GM12878 (cell line): ENCODE measurements around the gene TRAF2. TPM values are rescaled to one million over a fixed set of nuclear protein-coding genes. Genes with fewer than 3 reads are reported as not detected.

ENCODE experiments used
- ATAC-seq: fragments of 200-7000 bp; cut with Tn5 transposase; 3 replicates; pipeline ENCODE4 v1.9.1; 2020; ENCODE audit warnings: mild to moderate bottlenecking, moderate library complexity
- BruUV-seq: library from RNA; stranded (reverse); fragments of 400-500 nt; replicated peaks from 2 replicates; lab custom pipeline; 2021; lab: Mats Ljungman, UMichigan
- CTCF ChIA-PET: fragments of 300-600 bp; sonication (Branson Sonifier 250); formaldehyde crosslinking; extraction: SDS; loops from one replicate; lab custom pipeline; 2021; ENCODE audit warnings: inconsistent platforms; lab: Yijun Ruan, JAX
- POLR2A ChIA-PET: fragments of 350-600 bp; formaldehyde crosslinking; extraction: SDS; loops from one replicate; lab custom pipeline; 2021; ENCODE audit warnings: inconsistent platforms; lab: Charles Lee
- RAD21 ChIA-PET: fragments of 300-600 bp; sonication (Branson Sonifier 250); formaldehyde crosslinking; loops from one replicate; lab custom pipeline; 2023; ENCODE audit warnings: antibody characterized with exemption; ENCODE audit not compliant: unreplicated experiment; lab: Charles Lee
- SMC1A ChIA-PET: fragments of 300-600 bp; sonication (Branson Sonifier 250); formaldehyde crosslinking; loops from one replicate; lab custom pipeline; 2023; ENCODE audit not compliant: unreplicated experiment, uncharacterized antibody; lab: Charles Lee
- DNase-seq: peaks from one replicate; pipeline ENCODE4 v3.0.0-alpha.2; 2011; ENCODE audit warnings: low read depth, low spot score
- FAIRE-seq: peaks from 3 replicates; lab custom pipeline; 2011; peaks lifted over from hg19 to GRCh38; lab: Jason Lieb, UNC
- H2AFZ ChIP-seq: 2 replicates; pipeline ENCODE4 v1.6.0; 2011; ENCODE audit warnings: low read depth, low read length, control low read depth; ENCODE audit not compliant: control insufficient read depth
- H3K27ac ChIP-seq: 2 replicates; pipeline ENCODE4 v1.5.1; 2011; ENCODE audit warnings: control low read depth; ENCODE audit not compliant: control insufficient read depth, insufficient read depth
- H3K27me3 ChIP-seq, 2 experiments: replicated peaks in 1 of 2; 2 replicates each; pipeline versions ENCODE4 v1.6.0 to v1.6.1; 2011; ENCODE audit warnings: low read length in 1 of 2; ENCODE audit not compliant: control insufficient read depth in 2 of 2, insufficient read depth in 2 of 2
- H3K36me3 ChIP-seq, 2 experiments: 2 replicates each; pipeline ENCODE4 v1.5.1; 2011; ENCODE audit warnings: low read length in 1 of 2; ENCODE audit not compliant: control insufficient read depth in 2 of 2, insufficient read depth in 2 of 2
- H3K4me1 ChIP-seq: 2 replicates; pipeline ENCODE4 v1.6.1; 2011; ENCODE audit warnings: mild to moderate bottlenecking, low read length, moderate library complexity, mixed read lengths; ENCODE audit not compliant: control insufficient read depth, insufficient read depth
- H3K4me2 ChIP-seq: 2 replicates; pipeline ENCODE4 v1.6.0; 2011; ENCODE audit warnings: control low read depth; ENCODE audit not compliant: control insufficient read depth, insufficient read depth
- H3K4me3 ChIP-seq: fragments of 200-600 bp; sonication (generic); 2 replicates; pipeline ENCODE4 v1.5.1; 2016
- H3K79me2 ChIP-seq: 2 replicates; pipeline ENCODE4 v1.6.0; 2011; ENCODE audit warnings: low read length; ENCODE audit not compliant: control insufficient read depth, insufficient read depth
- H3K9ac ChIP-seq: 2 replicates; pipeline ENCODE4 v1.8.0; 2011; ENCODE audit warnings: low read length, control low read depth, mixed read lengths; ENCODE audit not compliant: control insufficient read depth, insufficient read depth
- H3K9me3 ChIP-seq: replicated peaks from 3 replicates; pipeline ENCODE4 v1.5.1; 2011; ENCODE audit warnings: mild to moderate bottlenecking, low read length; ENCODE audit not compliant: control insufficient read depth, insufficient read depth
- H4K20me1 ChIP-seq: 2 replicates; pipeline ENCODE4 v1.6.0; 2011; ENCODE audit not compliant: control insufficient read depth, insufficient read depth
- DPF2 ChIP-seq: fragments of 450-650 bp; IDR thresholded peaks from 2 replicates; pipeline ENCODE4 v1.6.1; 2017; ENCODE audit warnings: mild to moderate bottlenecking
- E2F8 ChIP-seq: fragments of 450-650 bp; IDR thresholded peaks from 2 replicates; pipeline ENCODE4 v1.6.1; 2018; ENCODE audit warnings: mild to moderate bottlenecking, low read depth, moderate library complexity; ENCODE audit not compliant: partially characterized antibody
- LARP7 ChIP-seq: fragments of 450-650 bp; IDR thresholded peaks from 2 replicates; pipeline ENCODE4 v1.6.1; 2017; ENCODE audit warnings: mild to moderate bottlenecking
- NR2F1 ChIP-seq: fragments of 450-650 bp; conservative IDR thresholded peaks from 2 replicates; pipeline ENCODE4 v1.6.1; 2017; ENCODE audit warnings: mild to moderate bottlenecking
- SMAD5 ChIP-seq: IDR thresholded peaks from 2 replicates; pipeline ENCODE4 v1.6.1; 2016; ENCODE audit warnings: antibody characterized with exemption, low read depth
- STAT3 ChIP-seq: IDR thresholded peaks from 2 replicates; pipeline ENCODE4 v1.6.1; 2011; ENCODE audit warnings: low read depth, low read length, improper control_type of control experiment
- YY1 ChIP-seq: IDR thresholded peaks from 2 replicates; pipeline ENCODE4 v1.6.1; 2011; ENCODE audit warnings: low read depth, mild to moderate bottlenecking, low read length
- WGBS: methylation state at CpG from one replicate; pipeline ENCODE4 v1.1.6; 2016; ENCODE audit warnings: low lambda C conversion rate; ENCODE audit not compliant: insufficient replicate concordance, insufficient coverage; ENCODE audit errors: missing lambda C conversion rate; 5-methylcytosine and 5-hydroxymethylcytosine counted together
- in situ Hi-C: fragments of 300-500 bp; cut with MboI; formaldehyde crosslinking; loops from 9 replicates; pipeline ENCODE4 v1.14.3; 2018; ENCODE audit warnings: mixed read lengths
- intact Hi-C: fragments of 100-400 bp; cut with micrococcal nuclease; formaldehyde crosslinking; loops from one replicate; pipeline ENCODE4 v1.14.2; 2022; ENCODE audit not compliant: unreplicated experiment
- polyA plus RNA-seq, 11 experiments: library from polyadenylated mRNA; depleted of rRNA in 4 of 11; unstranded in 6 of 11; stranded (reverse) in 5 of 11; fragments of >200 nt; fragmentation: Nextera tagmentation in 4 of 11; fragmentation: Illumina TruSeq in 1 of 11; extraction: Ambion mirVana in 4 of 11; extraction: Trizol in 1 of 11; gene quantifications; 1 replicate in 1 of 11; 2 replicates in 10 of 11; pipeline versions ENCODE4 v1.2.1 to v1.2.3, GENCODE V29; 2011 to 2016; ENCODE audit warnings: inconsistent platforms in 2 of 11, missing spikeins in 2 of 11, low read depth in 1 of 11
- total RNA-seq, 4 experiments: library from RNA; depleted of rRNA in 3 of 4; stranded (reverse); fragments of >200 nt in 3 of 4; fragmentation: Illumina TruSeq in 1 of 4; extraction: Trizol in 1 of 4; gene quantifications; 2 replicates each; pipeline versions ENCODE4 v1.2.1 to v1.2.3, GENCODE V29; 2013 to 2021

Gene TRAF2
- total and polyA plus RNA-seq, 10 of the 15 experiments (the other 5 are each of a cell fraction or from before 2014, with no cell fraction given): 0.34 to 39.5 (median 18.7) TPM

- H3K27me3 ChIP-seq: no peaks in the 10 kb centered on the region; a peak in 2 of 4 replicates
- H3K4me3 ChIP-seq: no peak overlapping the region
- BruUV-seq: no TSS peak
- no peak overlapping the region for H3K4me2 ChIP-seq
- SMC1A ChIA-PET: no interaction called here
- POLR2A ChIA-PET: no interaction called here
- no peaks in the 10 kb centered on the region for H3K4me1 ChIP-seq
- H3K79me2 ChIP-seq: no peaks in the 10 kb centered on the region
- no peak for TF ChIP-seq LARP7
- no peak for TF ChIP-seq DPF2
- TF ChIP-seq YY1: no peak
- no peak for TF ChIP-seq NR2F1
- TF ChIP-seq SMAD5: no peak
- TF ChIP-seq E2F8: no peak
- no peak for TF ChIP-seq STAT3
- no peak overlapping the region for H3K27ac ChIP-seq
- DNase-seq (no peak), FAIRE-seq (no peak), ATAC-seq (no peak)
- intact Hi-C loops (no loop called here), in situ Hi-C loops (no loop called here)
- CTCF ChIA-PET: interaction anchor here (2.9 kb wide), 1 partner anchor 61 kb away, joined by 11 read pairs; no protein-coding TSS in a partner anchor
- 27% methylated on average over 28 of the region's 29 CpGs for WGBS
- H3K36me3 ChIP-seq: no peaks in the 10 kb centered on the region
- H4K20me1 ChIP-seq: no peaks in the 10 kb centered on the region
- H2AFZ ChIP-seq: no peak overlapping the region
- H3K9ac ChIP-seq: no peak overlapping the region
- RAD21 ChIA-PET: interaction anchor here (0.8 kb wide), 1 partner anchor 61 kb away, joined by 3 read pairs; no protein-coding TSS in a partner anchor
- H3K9me3 ChIP-seq: no peaks in the 10 kb centered on the region
Measured at GRCh38 chr9:136973618-136974617, 87.6 kb downstream of the TRAF2 start.
